Inferior parietal cortex (tissue), 1 donor: Measurements from ENCODE around the gene DDX56.
A peak's percentile ranks its signal among the peaks of the same experiment; 100 is the strongest.

Experiments used
- DNase-seq: peaks from one replicate; pipeline ENCODE4 v3.0.0-alpha.2; 2016; ENCODE audit errors: extremely low spot score

Gene DDX56

DNA sequence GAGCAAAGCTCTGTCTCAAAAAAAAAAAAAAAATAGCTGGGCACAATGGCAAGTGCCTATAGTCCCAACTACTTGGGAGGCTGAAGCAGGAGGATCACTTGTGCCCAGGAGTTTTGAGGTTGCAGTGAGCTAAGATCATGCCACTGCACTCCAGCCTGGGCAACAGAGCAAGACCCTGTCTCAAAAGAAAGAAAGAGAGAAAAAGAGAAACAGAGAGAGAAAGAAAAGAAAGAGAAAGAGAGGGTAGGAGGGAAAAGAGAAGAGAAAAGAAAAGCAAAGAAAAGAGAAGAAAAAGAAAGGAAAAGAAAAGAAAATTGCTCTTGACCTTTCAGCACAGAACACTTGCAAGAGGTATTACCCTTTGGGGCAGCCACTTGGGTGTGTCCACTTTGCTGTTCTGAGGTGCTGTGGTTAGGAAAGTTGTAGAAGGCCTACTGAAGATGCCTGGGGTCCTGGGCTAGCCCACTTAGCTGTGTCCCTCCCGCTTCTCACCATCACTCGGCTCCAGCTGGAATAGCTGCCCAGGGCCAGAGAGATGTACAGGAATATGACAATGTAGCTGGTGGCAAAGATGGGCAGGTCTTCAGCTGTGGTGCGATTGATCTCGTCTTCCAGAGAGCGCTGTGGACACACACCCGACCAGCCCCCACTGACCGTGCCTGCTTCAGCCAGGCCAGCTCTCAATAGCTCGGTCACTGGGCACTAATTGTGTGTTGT, 38.2 kb downstream of the DDX56 start:
- DNase-seq, result no peak

DNA sequence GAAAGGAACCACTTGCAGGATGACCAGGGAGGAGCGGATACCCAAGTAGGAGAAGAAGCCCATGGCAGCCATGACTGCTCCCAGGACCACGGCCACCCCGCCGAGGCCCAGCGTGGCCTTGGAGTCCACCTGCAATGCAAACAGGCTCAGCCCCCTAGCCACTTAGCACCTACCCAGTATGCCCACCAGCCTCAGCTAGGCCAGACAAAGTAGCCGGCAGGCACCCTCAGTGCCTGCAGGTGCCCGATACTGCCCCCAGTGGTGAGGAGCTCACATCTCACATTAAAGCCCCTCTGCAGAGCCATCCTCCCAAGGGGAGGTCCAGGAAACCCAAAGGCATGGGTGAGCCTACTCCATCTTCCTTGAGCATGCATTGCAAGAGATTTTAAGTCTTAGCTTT, 39.2 kb downstream of the DDX56 start:
- DNase-seq, result peak; percentile 5

DNA sequence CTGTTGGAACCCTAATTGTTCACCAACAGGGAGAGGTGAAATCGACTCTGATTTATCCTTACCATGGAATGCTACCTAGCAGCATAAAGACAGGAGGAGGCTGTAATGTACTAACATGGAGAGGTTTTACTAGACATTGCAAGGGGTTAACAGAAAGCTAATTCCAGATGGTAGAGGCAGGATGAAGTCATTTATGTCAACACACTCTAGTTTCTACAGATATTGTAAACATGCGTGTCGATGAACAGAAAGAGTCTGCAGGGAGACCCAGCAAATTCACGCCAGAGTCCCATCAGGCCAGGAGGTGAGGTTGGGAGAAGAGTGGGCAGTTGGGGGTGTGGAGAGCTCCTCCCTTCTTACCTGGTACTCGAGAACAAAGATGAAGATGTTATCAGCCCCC, 39.6 kb downstream of the DDX56 start:
- DNase-seq, result no peak

DNA sequence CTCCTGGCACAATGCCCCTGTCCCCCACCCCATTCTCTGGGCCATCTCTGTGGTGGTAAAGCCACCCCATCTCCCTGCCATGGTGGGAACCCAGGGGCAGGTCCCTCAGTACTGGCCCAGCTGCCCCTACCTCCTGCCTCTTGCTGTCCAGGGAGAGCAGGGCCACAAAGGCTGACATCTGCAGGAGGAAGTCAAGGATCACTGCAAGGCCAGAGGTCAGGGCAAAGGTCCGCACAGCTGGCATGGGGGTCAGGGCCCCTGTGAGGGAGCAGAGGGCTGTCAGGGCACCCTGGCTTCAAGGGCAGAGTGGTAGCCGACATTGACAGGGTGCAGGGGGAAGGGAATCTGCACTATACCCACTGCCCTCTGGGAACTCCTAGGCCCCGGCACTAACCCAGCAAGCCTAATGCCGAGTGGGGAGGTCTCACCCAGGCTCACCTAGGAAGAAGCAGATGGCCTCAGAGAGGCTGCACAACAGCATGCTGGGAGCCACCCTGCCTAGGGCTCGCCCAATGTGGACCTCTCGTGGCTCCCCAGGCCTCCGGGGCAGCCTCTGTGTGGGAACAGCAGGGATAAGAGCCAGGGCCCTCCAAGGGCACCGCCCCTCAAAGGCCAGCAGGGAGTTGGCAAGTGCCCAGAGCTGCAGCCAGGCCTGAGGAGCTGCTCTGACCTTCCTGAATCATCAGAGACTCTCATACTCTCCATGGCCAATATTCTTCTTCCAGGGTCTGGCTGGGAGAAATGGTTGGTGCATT, 40.2 kb downstream of the DDX56 start:
- DNase-seq, result no peak

GRCh38 chr7:44531421-44532380, 42.0 kb downstream of the DDX56 start:
- no peak for DNase-seq

- DNase-seq, result no peak
Measured at GRCh38 chr7:44530990-44531389, 42.7 kb downstream of the DDX56 start.

GRCh38 chr7:44524811-44525388, 48.8 kb downstream of the DDX56 start:
- DNase-seq, result no peak

DNA sequence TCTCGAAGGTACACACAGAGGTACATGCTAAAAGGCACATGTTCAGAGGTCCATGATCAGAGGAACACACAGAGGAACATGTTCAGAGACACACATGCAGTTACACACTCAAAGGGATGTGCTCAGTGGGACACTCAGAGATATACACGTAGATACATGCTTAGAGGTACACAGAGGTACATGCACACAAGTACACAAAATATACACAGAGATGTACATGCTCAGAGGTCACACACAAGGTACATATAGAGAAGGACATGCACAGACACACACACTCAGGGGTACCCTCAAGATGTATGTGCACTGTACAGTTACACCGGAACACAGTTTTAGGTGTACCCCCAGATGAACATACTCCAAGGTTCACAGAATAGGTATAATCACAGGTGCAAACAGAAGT, 51.4 kb downstream of the DDX56 start:
- no peak for DNase-seq

- no peak for DNase-seq
Measured at GRCh38 chr7:44521347-44522095, 52.2 kb downstream of the DDX56 start.

GRCh38 chr7:44520574-44520973, 53.1 kb downstream of the DDX56 start:
- DNase-seq, result no peak

GRCh38 chr7:44519546-44519945, 54.2 kb downstream of the DDX56 start:
- no peak for DNase-seq

DNA sequence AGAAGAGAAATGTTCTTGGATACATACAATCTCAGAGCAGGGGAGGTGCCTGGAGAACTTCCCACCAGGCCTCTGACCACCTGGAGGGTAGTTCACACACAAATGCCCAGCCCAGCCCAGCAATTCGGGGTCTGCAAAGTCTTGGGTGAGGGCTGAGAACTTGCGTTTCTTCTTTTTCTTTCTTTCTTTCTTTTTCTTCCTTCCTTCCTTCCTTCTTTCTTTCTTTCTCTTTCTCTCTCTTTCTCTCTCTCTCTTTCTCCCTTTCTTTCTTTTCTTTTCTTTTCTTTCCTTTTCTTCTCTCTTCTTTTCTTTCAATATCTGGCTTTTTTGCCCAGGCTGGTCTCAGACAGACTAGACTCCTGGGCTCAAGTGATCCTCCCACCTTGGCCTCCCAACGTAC, 54.9 kb downstream of the DDX56 start:
- no peak for DNase-seq

DNA sequence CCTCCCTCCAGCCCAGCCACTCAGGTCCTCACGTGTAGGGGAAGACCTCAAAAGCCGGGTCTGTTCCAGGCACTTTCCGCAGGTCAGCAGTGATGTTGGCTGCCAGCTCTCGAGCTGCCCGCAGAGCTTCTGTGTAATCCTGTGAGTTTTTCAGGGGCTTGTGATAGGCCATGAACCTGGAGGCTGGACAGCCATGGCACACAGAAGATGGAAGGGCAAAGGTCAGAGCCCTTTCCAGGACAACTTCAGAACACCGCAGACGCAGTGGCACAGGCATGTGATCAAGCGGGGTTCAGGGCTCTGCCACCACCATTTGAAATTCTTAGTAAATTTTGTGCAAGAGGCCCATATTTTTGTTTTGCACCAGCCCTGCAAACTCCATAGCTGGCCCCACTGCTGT, 56.5 kb downstream of the DDX56 start:
- no peak for DNase-seq
